Activated T-cell treated with anti-CD3 and anti-CD28 coated beads for 1 hour (primary cell): ENCODE measurements around the gene AHR.
"Not testable (repeated sequence)": the region's sequence is repeated elsewhere in the genome, so short reads cannot be mapped to it uniquely, and the experiment has no call there.

Experiments
- DNase-seq: peaks from one replicate; pipeline ENCODE4 v3.0.0-alpha.2; 2020; ENCODE audit warnings: low read depth

AHR gene

GRCh38 chr7:17376595-17376994 is 78.1 kb downstream of the AHR start:
- no peak for DNase-seq

- no peak for DNase-seq
These were observed 82.5 kb downstream of the AHR start for GRCh38 chr7:17380736-17381662.

GRCh38 chr7:17382408-17383354 is 84.2 kb downstream of the AHR start:
- not testable (repeated sequence) for DNase-seq

- no peak for DNase-seq
These were observed 85.9 kb downstream of the AHR start for GRCh38 chr7:17384400-17384799.

GRCh38 chr7:17385612-17386011 is 87.2 kb downstream of the AHR start:
- DNase-seq: no peak

GRCh38 chr7:17390392-17390791 is 91.9 kb downstream of the AHR start:
- no peak for DNase-seq

GRCh38 chr7:17391366-17391765 is 92.9 kb downstream of the AHR start:
- DNase-seq: no peak

- DNase-seq: no peak
These were observed 94.4 kb downstream of the AHR start for GRCh38 chr7:17392846-17393245.

- DNase-seq: not testable (repeated sequence)
These were observed 96.1 kb downstream of the AHR start for GRCh38 chr7:17394563-17394962.
